IMR-90 (cell line): Measurements from ENCODE around the gene RRM1.

ENCODE experiments used
- MXI1 ChIP-seq: IDR thresholded peaks from 2 replicates; pipeline ENCODE4 v1.6.1; 2012; ENCODE audit warnings: low read depth, mild to moderate bottlenecking, low read length, moderate library complexity, borderline replicate concordance
- POLR2A ChIP-seq: IDR thresholded peaks from 2 replicates; pipeline ENCODE4 v1.6.1; 2012; ENCODE audit warnings: mild to moderate bottlenecking, low read depth, low read length
- RAD21 ChIP-seq: IDR thresholded peaks from 2 replicates; pipeline ENCODE4 v1.6.1; 2012; ENCODE audit warnings: low read length, improper control_type of control experiment
- RFX5 ChIP-seq: IDR thresholded peaks from 2 replicates; pipeline ENCODE4 v1.8.0; 2012; ENCODE audit warnings: low read depth, mild to moderate bottlenecking, low read length, moderate library complexity
- TF ChIP-seq, protein P1 (sequence below): conservative IDR thresholded peaks from 2 replicates; pipeline ENCODE4 v1.5.1; 2012; ENCODE audit warnings: mild to moderate bottlenecking, low read depth, low read length, improper control_type of control experiment

DNA sequence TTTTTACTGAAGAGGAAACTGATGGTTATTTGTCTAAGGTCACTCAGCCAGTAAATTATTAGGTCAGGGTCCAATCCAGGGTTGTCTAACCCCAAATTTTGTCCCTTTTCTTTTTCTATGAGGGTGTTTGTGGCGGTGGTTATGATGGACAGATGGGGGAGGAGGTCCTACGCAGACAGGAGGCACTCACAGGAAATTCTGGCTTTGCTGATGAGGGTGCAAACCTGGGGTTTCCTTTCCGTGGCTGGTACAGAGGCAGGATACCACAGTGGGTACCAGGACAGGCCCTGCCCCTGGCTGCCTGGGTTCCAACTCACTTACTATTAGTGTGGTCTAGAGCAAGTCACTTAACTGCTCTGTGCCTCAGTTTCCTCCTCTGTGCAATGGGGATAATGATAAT lies 91.0 kb downstream of the RRM1 start:
- TF ChIP-seq MXI1 (no peak), POLR2A (no peak), RAD21 (no peak), RFX5 (no peak)
- TF ChIP-seq, protein P1, sequence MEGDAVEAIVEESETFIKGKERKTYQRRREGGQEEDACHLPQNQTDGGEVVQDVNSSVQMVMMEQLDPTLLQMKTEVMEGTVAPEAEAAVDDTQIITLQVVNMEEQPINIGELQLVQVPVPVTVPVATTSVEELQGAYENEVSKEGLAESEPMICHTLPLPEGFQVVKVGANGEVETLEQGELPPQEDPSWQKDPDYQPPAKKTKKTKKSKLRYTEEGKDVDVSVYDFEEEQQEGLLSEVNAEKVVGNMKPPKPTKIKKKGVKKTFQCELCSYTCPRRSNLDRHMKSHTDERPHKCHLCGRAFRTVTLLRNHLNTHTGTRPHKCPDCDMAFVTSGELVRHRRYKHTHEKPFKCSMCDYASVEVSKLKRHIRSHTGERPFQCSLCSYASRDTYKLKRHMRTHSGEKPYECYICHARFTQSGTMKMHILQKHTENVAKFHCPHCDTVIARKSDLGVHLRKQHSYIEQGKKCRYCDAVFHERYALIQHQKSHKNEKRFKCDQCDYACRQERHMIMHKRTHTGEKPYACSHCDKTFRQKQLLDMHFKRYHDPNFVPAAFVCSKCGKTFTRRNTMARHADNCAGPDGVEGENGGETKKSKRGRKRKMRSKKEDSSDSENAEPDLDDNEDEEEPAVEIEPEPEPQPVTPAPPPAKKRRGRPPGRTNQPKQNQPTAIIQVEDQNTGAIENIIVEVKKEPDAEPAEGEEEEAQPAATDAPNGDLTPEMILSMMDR, result no peak
